ENCODE results near the gene NRG4.
A peak's percentile ranks its signal among the peaks of the same experiment; 100 is the strongest.
"Not testable (repeated sequence)": the region's sequence is repeated elsewhere in the genome, so short reads cannot be mapped to it uniquely, and the experiment has no call there.

The NRG4 gene

DNA sequence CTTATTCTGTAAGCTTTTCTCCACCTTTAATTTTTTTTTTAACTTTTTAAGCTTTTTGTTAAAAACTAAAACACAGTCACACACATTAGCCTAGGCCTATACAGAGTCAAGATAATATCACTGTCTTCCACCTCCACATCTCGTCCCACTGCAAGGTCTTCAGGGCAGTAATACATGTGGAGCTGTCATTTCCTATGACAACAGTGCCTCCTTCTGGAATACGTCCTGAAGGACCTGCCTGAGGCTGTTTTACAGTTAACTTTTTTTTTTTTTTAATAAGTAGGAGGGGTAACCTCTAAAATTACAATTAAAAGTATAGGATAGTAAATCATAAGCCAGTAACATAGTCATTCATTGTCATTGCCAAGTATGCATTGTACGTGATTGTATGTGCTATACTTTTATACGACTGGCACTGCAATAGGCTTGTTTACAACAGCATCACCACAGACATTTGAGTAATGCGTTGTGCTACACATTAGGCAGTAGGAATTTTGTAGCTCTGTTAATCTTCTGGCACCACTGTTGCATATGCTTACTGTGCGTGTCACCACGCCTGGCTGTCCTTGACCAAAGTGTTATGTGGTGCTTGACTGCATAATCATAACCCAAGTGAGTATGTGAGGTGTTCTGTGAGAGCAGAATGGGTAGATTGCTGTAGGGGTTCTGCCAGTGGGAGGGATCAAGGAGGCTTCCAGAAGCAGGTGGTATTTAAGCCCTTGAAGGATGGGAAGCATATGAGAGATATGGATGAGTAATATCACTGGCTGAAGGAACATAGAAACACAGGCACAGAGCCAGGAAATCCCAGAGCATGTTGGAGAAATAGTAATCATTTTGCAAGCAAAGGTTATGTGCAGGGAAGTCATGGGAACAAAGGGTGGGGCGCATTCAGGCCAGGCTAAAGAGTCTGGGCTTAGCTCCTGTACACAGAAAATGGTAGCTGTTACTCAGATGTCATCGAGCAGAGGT lies 90.2 kb downstream of the NRG4 start:
- TF ChIP-seq, protein P1, sequence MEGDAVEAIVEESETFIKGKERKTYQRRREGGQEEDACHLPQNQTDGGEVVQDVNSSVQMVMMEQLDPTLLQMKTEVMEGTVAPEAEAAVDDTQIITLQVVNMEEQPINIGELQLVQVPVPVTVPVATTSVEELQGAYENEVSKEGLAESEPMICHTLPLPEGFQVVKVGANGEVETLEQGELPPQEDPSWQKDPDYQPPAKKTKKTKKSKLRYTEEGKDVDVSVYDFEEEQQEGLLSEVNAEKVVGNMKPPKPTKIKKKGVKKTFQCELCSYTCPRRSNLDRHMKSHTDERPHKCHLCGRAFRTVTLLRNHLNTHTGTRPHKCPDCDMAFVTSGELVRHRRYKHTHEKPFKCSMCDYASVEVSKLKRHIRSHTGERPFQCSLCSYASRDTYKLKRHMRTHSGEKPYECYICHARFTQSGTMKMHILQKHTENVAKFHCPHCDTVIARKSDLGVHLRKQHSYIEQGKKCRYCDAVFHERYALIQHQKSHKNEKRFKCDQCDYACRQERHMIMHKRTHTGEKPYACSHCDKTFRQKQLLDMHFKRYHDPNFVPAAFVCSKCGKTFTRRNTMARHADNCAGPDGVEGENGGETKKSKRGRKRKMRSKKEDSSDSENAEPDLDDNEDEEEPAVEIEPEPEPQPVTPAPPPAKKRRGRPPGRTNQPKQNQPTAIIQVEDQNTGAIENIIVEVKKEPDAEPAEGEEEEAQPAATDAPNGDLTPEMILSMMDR (IDR thresholded peaks at IDR 0.05; ENCODE audit: control insufficient read depth, extremely low read depth, insufficient read depth): peak; percentile 78
- no peak overlapping the region for H3K4me3 ChIP-seq (ENCODE audit: low read depth, low read length)
- DNase-seq (ENCODE audit: low read depth): peak; percentile 58

DNA sequence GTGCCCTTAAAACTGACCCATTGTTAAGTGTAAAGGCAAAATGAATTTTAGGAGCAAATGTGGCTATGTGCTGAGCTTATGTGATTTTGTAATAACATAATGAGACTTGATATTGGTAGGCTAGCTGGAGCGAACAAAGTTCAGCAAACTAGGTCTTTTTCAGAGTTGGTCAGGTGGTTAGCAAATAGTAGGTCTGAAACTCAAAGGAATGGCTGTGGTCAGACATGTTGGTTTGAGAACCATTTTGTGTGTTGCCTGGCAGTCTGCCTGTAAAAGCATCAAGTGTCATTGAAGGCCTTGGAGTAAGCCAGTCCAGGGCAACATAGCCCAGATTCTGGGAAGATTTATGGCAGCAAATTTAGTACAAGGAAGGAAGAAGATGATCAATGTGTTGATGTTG lies 92.1 kb downstream of the NRG4 start:
- TF ChIP-seq, protein P1 (IDR thresholded peaks at IDR 0.05; ENCODE audit: control insufficient read depth, extremely low read depth, insufficient read depth): no peak
- no peak for DNase-seq (ENCODE audit: low read depth)
- no peak overlapping the region for H3K4me3 ChIP-seq (ENCODE audit: low read depth, low read length)

DNA sequence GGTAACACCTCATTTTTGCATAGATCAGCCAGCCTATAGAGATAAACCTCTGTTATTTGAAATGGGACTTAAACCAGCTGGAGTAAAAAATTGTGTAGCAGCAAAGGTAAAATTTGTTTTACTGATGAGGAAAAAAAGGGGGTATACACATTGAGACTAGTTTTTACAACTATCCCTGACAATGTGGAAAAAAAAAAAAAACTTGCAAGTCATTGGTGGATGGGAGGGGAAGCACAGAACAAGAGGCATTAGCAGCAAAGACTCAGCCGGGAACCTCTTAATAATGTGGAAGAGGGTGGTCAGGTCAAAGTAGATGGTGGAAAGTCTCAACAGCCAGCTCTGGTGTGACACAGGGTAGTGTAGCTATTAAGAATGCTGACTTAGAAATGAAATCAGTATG lies 94.1 kb downstream of the NRG4 start:
- TF ChIP-seq, protein P1 (IDR thresholded peaks at IDR 0.05; ENCODE audit: control insufficient read depth, extremely low read depth, insufficient read depth): no peak
- H3K4me3 ChIP-seq (ENCODE audit: low read depth, low read length): no peak overlapping the region
- DNase-seq (ENCODE audit: low read depth): no peak

DNA sequence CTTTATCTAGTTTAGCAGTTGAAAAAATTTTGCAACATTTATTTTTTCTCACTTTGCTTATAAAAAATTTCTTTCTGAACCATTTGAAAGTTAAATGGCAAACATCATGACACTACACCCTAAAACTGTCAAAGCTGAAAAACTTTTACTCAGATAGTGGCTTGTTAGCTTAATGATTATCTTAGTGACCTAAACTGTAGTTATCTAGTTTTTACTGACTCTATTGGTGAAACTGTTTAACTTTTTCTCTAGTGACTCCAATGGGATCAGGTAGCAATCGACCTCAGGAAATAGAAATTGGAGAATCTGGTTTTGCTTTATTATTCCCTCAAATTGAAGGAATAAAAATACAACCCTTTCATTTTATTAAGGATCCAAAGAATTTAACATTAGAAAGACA lies 95.2 kb downstream of the NRG4 start:
- H3K4me3 ChIP-seq (ENCODE audit: low read depth, low read length): no peak overlapping the region
- TF ChIP-seq, protein P1 (IDR thresholded peaks at IDR 0.05; ENCODE audit: control insufficient read depth, extremely low read depth, insufficient read depth): no peak
- DNase-seq (ENCODE audit: low read depth): no peak

DNA sequence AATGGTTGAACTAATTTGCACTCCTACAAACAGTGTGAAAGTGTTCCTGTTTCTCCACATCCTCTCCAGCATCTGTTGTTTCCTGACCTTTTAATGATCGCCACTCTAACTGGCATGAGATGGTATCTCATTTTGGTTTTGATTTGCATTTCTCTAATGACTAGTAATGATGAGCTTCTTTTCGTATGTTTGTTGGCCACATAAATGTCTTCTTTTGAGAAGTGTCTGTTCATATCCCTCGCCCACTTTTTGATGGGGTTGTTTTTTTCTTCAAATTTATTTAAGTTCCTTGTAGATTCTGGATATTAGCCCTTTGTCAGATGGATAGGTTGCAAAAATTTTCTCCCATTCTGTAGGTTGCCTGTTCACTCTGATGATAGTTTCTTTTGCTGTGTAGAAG lies 101.9 kb downstream of the NRG4 start:
- DNase-seq (ENCODE audit: low read depth); H3K4me3 ChIP-seq (ENCODE audit: low read depth, low read length): not testable (repeated sequence)

DNA sequence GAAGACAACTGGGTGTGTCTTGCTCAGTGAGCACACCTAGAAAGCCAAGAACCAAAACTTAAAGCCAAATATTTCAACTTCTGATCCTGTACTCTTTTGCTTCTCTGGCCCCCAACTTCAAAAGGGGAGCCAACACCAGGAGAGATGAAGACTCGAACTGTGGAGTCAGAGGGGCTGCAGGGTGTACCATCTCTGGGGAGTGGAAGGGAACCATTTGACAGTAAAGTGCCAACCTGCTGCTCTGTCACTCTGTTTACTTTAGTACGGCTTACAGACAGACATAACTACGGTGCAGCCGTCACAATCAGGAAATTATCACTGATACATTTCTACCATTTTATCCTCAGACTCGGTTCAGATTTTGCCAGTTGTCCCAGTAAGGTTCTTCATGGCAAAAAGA lies 107.0 kb downstream of the NRG4 start:
- H3K4me3 ChIP-seq (ENCODE audit: low read depth, low read length): peak overlapping the region; percentile 69
- no peak for DNase-seq (ENCODE audit: low read depth)
- TF ChIP-seq, protein P1 (IDR thresholded peaks at IDR 0.05; ENCODE audit: control insufficient read depth, extremely low read depth, insufficient read depth): no peak

DNA sequence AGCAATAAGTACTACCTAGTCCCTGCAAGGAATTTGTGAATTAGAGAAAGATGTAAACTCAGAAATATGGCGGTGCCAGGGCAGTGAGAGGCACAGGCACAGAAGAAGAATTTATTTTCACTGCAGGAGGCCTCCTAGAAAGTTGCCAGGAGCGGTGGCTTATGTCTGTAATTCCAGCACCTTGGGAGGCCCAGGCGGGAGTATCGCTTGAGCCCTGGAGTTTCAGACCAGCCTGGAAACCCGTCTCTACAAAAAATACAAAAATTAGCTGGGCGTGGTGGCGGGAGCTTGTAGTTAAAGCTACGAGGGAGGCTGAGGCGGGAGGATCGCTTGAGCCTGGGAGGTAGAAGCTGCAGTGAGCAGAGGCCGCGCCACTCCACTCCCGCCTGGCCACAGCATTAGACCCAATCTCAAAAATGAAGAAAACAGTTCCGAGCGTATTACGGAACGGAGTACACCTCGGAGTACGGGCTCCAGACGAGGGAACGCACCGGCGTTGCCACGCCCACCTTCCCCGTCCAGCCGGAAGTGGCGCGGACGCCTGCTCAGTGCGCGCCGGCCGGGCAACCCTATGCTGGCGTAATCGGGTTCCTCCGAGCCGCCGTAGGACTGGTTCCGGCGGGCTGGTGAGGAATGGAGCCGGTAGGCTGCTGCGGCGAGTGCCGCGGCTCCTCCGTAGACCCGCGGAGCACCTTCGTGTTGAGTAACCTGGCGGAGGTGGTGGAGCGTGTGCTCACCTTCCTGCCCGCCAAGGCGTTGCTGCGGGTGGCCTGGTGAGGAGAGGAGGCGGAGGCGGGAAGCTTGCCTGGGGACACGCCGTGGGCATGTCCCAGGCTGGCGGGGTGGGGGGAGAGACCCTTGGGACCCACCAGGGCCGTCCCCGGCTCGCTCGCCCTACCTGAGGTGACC lies 108.6 kb downstream of the NRG4 start, which contains the start of gene FBXO22:
Gene FBXO22 (plus strand): TSS at position 548 of the 909 bp plus-strand sequence. CDS start 86 bp downstream, at position 634.
- peak; percentile 79 for DNase-seq (ENCODE audit: low read depth)
- TF ChIP-seq, protein P1 (IDR thresholded peaks at IDR 0.05; ENCODE audit: control insufficient read depth, extremely low read depth, insufficient read depth): no peak

More for the DNA sequence above, 108.6 kb downstream of the NRG4 start, which contains the start of gene FBXO22:
- peak within 1 kb of the TSS; percentile 69 for H3K4me3 ChIP-seq (ENCODE audit: low read depth, low read length)
